ENCODE data around the gene ART5.

The ART5 gene

GRCh38 chr11:3669742-3670183 is 28.0 kb upstream of the ART5 start:
- no peaks in the 10 kb centered on the region for H3K27me3 ChIP-seq (ENCODE audit: control insufficient read depth in 5 of 5, insufficient read depth in 4 of 5, low read length in 5 of 5)
- H3K9me3 ChIP-seq (ENCODE audit: control insufficient read depth in 5 of 5, low read length in 5 of 5), result no peaks in the 10 kb centered on the region
- H3K4me1 ChIP-seq (ENCODE audit: control insufficient read depth in 5 of 5, insufficient read depth in 5 of 5, low read length in 5 of 5), result peaks cover 0 to 5% (median 0%) of the 10 kb centered on the region in 5 donors
- H3K4me3 ChIP-seq (ENCODE audit: low read depth in 1 of 5, low read length in 5 of 5), result no peak overlapping the region
- H3K36me3 ChIP-seq (ENCODE audit: control insufficient read depth in 5 of 5, insufficient read depth in 5 of 5, low read length in 5 of 5), result peaks cover 6 to 92% (median 79%) of the 10 kb centered on the region in 5 donors
- no peak overlapping the region for H3K27ac ChIP-seq (ENCODE audit: low read depth, low read length)
- no peak overlapping the region for H3K9ac ChIP-seq (ENCODE audit: low read length in 5 of 5)

DNA sequence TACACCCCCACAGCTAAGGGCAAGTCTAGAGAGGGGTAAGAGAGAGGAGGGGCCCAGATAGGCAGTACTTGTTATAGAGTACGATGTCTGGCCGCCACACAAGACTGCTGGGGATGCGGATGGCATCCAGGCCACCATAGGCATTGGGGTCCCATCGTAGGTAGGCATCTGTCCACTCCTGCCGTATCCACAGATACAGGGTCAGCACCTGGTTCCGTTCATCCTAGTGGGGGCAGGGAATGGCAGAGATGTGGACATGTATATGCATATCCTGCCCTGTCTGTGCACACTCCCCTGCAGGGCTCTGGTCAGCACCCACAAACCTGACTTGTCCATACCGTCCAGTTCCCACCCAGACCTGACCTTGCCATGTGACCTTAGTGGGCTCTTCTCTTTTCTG is 27.3 kb upstream of the ART5 start:
- Histone ChIP-seq H3K27ac (ENCODE audit: low read depth, low read length) (no peak overlapping the region), H3K9me3 (ENCODE audit: control insufficient read depth in 5 of 5, low read length in 5 of 5) (no peaks in the 10 kb centered on the region), H3K4me3 (ENCODE audit: low read depth in 1 of 5, low read length in 5 of 5) (no peak overlapping the region), H3K36me3 (ENCODE audit: control insufficient read depth in 5 of 5, insufficient read depth in 5 of 5, low read length in 5 of 5) (peaks cover under 1 to 91% (median 72%) of the 10 kb centered on the region in 5 donors), H3K27me3 (ENCODE audit: control insufficient read depth in 5 of 5, insufficient read depth in 4 of 5, low read length in 5 of 5) (no peaks in the 10 kb centered on the region), H3K9ac (ENCODE audit: low read length in 5 of 5) (no peak overlapping the region), H3K4me1 (ENCODE audit: control insufficient read depth in 5 of 5, insufficient read depth in 5 of 5, low read length in 5 of 5) (peaks cover 0 to 5% (median 0%) of the 10 kb centered on the region in 5 donors)

DNA sequence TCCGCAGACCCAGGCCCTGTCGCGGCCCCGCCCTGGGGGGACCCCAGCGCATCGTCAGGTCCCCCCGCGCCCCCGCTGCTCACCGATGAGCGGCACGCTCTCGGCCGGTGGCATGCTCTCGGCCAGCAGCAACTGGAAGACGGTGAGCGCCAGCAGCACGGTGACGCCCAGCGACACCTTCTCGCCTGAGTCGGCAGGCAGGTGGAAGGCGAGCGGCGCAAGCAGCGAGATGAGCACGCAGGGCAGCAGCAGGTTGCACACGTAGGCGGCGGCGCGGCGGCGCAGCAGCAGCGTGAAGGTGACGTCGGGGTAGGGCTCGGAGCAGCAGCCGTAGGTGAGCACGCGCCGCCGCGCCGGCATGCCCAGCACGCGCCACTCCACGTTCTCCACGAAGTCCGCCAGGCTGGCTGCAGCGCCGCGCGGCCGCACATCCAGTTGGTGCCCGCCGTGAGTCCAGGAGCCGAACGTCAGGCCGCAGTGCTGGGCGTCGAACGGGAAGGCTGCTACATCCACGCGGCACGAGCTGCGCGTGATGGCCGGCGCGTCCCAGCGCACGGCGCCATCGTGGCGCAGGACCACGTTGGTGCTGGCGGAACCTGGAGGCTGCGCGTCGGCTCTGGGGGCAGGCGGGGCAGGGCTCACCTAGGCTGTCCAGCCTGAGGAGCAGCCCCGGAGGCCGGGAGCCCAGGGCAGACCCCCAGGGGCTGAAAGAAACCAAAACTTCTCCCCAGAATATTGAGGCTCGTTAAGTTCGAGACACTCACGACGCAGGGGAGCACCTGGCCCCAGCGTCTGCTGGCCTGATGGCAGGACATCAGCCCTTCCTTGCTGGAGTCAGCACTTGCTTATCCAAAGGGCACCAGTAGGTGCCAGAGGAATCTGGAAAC is 25.6 kb upstream of the ART5 start:
- no peaks in the 10 kb centered on the region for H3K27me3 ChIP-seq (ENCODE audit: control insufficient read depth in 5 of 5, insufficient read depth in 4 of 5, low read length in 5 of 5)
- no peak overlapping the region for H3K4me3 ChIP-seq (ENCODE audit: low read depth in 1 of 5, low read length in 5 of 5)
- peaks cover 0 to 75% (median 63%) of the 10 kb centered on the region in 5 donors for H3K36me3 ChIP-seq (ENCODE audit: control insufficient read depth in 5 of 5, insufficient read depth in 5 of 5, low read length in 5 of 5)
- H3K9ac ChIP-seq (ENCODE audit: low read length in 5 of 5), result no peak overlapping the region
- H3K27ac ChIP-seq (ENCODE audit: low read depth, low read length), result no peak overlapping the region
- no peaks in the 10 kb centered on the region for H3K9me3 ChIP-seq (ENCODE audit: control insufficient read depth in 5 of 5, low read length in 5 of 5)
- peaks cover 0 to 5% (median 0%) of the 10 kb centered on the region in 5 donors for H3K4me1 ChIP-seq (ENCODE audit: control insufficient read depth in 5 of 5, insufficient read depth in 5 of 5, low read length in 5 of 5)

DNA sequence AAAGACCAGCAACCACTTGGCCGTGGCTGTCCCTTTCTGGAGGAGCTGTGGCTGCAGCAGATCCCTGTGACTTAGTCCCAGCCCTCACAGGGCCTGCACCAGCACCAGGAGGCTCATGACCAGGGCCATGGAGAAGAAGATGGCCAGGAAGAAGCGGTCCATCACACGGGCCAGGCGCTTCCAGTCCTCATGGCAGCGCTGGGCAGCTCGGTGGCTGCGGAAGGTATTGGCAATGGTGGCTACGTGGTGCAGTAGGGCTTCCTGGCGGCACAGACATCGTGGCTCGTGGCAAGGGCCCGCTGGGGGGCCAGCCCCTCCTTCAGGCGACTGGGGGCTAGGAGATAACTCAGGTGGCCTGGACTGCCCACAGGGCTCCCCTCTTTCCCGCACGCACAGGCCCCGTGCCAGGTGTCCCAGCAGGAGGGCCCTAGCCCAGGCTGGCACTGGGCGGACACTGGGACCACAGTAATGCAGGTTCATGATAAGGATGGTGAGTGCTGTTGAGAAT is 24.3 kb upstream of the ART5 start:
- H3K9me3 ChIP-seq (ENCODE audit: control insufficient read depth in 5 of 5, low read length in 5 of 5), result no peaks in the 10 kb centered on the region
- no peak overlapping the region for H3K9ac ChIP-seq (ENCODE audit: low read length in 5 of 5)
- no peaks in the 10 kb centered on the region for H3K27me3 ChIP-seq (ENCODE audit: control insufficient read depth in 5 of 5, insufficient read depth in 4 of 5, low read length in 5 of 5)
- H3K4me1 ChIP-seq (ENCODE audit: control insufficient read depth in 5 of 5, insufficient read depth in 5 of 5, low read length in 5 of 5), result peaks cover 0 to 5% (median 0%) of the 10 kb centered on the region in 5 donors
- peaks cover 0 to 62% (median 50%) of the 10 kb centered on the region in 5 donors for H3K36me3 ChIP-seq (ENCODE audit: control insufficient read depth in 5 of 5, insufficient read depth in 5 of 5, low read length in 5 of 5)
- no peak overlapping the region for H3K27ac ChIP-seq (ENCODE audit: low read depth, low read length)
- no peak overlapping the region for H3K4me3 ChIP-seq (ENCODE audit: low read depth in 1 of 5, low read length in 5 of 5)

DNA sequence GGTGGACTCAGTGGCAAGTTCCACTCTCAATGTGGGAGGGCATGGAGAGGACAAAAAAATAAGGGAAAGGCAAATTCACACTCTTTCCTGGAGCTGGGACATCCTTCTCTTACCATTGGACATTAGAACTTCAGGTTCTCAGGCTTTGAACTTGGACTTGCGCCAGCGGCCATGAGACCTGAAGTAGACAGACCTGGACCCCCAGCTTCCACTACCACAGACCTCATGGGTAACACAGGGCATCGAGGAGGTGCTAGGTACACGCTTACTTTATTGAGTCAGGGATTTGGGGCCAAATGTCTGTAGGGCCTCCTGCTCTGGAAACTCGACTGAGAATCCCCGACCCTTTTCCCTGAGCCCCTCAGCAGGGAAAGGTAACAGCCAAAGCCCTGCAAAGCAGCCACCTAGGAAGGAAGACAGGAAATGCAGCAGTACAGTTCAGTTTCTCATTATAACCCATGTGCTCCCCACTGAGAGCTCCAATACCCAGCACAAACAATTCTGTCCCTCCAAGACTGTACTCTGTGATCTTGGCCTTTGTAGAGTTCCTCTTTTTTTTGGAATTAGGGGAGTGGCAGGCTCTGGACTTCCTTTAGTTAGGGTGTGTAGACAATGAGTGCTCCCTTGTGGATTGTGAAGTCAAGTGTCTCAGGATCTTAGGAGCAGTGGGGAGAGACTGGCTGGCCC is 23.7 kb upstream of the ART5 start:
- no peaks in the 10 kb centered on the region for H3K27me3 ChIP-seq (ENCODE audit: control insufficient read depth in 5 of 5, insufficient read depth in 4 of 5, low read length in 5 of 5)
- H3K27ac ChIP-seq (ENCODE audit: low read depth, low read length), result no peak overlapping the region
- no peaks in the 10 kb centered on the region for H3K9me3 ChIP-seq (ENCODE audit: control insufficient read depth in 5 of 5, low read length in 5 of 5)
- H3K4me1 ChIP-seq (ENCODE audit: control insufficient read depth in 5 of 5, insufficient read depth in 5 of 5, low read length in 5 of 5), result peaks cover 0 to 5% (median 0%) of the 10 kb centered on the region in 5 donors
- peaks cover 0 to 57% (median 46%) of the 10 kb centered on the region in 5 donors for H3K36me3 ChIP-seq (ENCODE audit: control insufficient read depth in 5 of 5, insufficient read depth in 5 of 5, low read length in 5 of 5)
- no peak overlapping the region for H3K4me3 ChIP-seq (ENCODE audit: low read depth in 1 of 5, low read length in 5 of 5)
- no peak overlapping the region for H3K9ac ChIP-seq (ENCODE audit: low read length in 5 of 5)

- no peaks in the 10 kb centered on the region for H3K9me3 ChIP-seq (ENCODE audit: control insufficient read depth in 5 of 5, low read length in 5 of 5)
- H3K36me3 ChIP-seq (ENCODE audit: control insufficient read depth in 5 of 5, insufficient read depth in 5 of 5, low read length in 5 of 5), result peaks cover 0 to 47% (median 34%) of the 10 kb centered on the region in 5 donors
- H3K4me3 ChIP-seq (ENCODE audit: low read depth in 1 of 5, low read length in 5 of 5), result no peak overlapping the region
- peaks cover 0 to 5% (median 0%) of the 10 kb centered on the region in 5 donors for H3K4me1 ChIP-seq (ENCODE audit: control insufficient read depth in 5 of 5, insufficient read depth in 5 of 5, low read length in 5 of 5)
- H3K27me3 ChIP-seq (ENCODE audit: control insufficient read depth in 5 of 5, insufficient read depth in 4 of 5, low read length in 5 of 5), result no peaks in the 10 kb centered on the region
- H3K27ac ChIP-seq (ENCODE audit: low read depth, low read length), result no peak overlapping the region
- H3K9ac ChIP-seq (ENCODE audit: low read length in 5 of 5), result no peak overlapping the region
These were observed 22.3 kb upstream of the ART5 start for GRCh38 chr11:3664032-3664630.

DNA sequence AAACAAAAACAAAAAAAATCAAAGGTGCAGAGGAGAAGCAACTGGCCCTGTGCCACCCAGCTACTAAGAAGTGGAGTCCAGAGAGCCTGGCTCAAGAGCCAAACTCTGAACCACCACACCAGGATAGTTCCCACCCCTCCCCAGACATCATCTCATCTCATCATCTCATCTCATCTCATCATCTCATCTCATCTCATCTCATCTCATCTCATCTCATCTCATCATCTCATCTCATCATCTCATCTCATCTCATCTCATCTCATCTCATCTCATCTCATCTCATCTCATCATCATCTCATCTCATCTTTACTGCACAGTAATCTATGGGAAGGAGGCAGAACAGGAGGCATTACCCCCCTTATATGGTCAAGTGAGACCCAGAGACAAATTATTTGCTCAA is 21.1 kb upstream of the ART5 start:
- H3K27me3 ChIP-seq (ENCODE audit: control insufficient read depth in 5 of 5, insufficient read depth in 4 of 5, low read length in 5 of 5), result no peaks in the 10 kb centered on the region
- no peak overlapping the region for H3K4me3 ChIP-seq (ENCODE audit: low read depth in 1 of 5, low read length in 5 of 5)
- H3K9me3 ChIP-seq (ENCODE audit: control insufficient read depth in 5 of 5, low read length in 5 of 5), result no peaks in the 10 kb centered on the region
- peaks cover 0 to 37% (median 26%) of the 10 kb centered on the region in 5 donors for H3K36me3 ChIP-seq (ENCODE audit: control insufficient read depth in 5 of 5, insufficient read depth in 5 of 5, low read length in 5 of 5)
- H3K27ac ChIP-seq (ENCODE audit: low read depth, low read length), result no peak overlapping the region
- H3K9ac ChIP-seq (ENCODE audit: low read length in 5 of 5), result no peak overlapping the region
- peaks cover 0 to 5% (median 0%) of the 10 kb centered on the region in 5 donors for H3K4me1 ChIP-seq (ENCODE audit: control insufficient read depth in 5 of 5, insufficient read depth in 5 of 5, low read length in 5 of 5)

GRCh38 chr11:3660960-3661359 is 19.2 kb upstream of the ART5 start:
- H3K36me3 ChIP-seq (ENCODE audit: control insufficient read depth in 5 of 5, insufficient read depth in 5 of 5, low read length in 5 of 5), result peaks cover 0 to 18% (median 10%) of the 10 kb centered on the region in 5 donors
- H3K4me1 ChIP-seq (ENCODE audit: control insufficient read depth in 5 of 5, insufficient read depth in 5 of 5, low read length in 5 of 5), result peaks cover 0 to 5% (median 0%) of the 10 kb centered on the region in 5 donors
- H3K9ac ChIP-seq (ENCODE audit: low read length in 5 of 5), result no peak overlapping the region
- H3K27me3 ChIP-seq (ENCODE audit: control insufficient read depth in 5 of 5, insufficient read depth in 4 of 5, low read length in 5 of 5), result no peaks in the 10 kb centered on the region
- H3K9me3 ChIP-seq (ENCODE audit: control insufficient read depth in 5 of 5, low read length in 5 of 5), result no peaks in the 10 kb centered on the region
- H3K27ac ChIP-seq (ENCODE audit: low read depth, low read length), result no peak overlapping the region
- H3K4me3 ChIP-seq (ENCODE audit: low read depth in 1 of 5, low read length in 5 of 5), result no peak overlapping the region

DNA sequence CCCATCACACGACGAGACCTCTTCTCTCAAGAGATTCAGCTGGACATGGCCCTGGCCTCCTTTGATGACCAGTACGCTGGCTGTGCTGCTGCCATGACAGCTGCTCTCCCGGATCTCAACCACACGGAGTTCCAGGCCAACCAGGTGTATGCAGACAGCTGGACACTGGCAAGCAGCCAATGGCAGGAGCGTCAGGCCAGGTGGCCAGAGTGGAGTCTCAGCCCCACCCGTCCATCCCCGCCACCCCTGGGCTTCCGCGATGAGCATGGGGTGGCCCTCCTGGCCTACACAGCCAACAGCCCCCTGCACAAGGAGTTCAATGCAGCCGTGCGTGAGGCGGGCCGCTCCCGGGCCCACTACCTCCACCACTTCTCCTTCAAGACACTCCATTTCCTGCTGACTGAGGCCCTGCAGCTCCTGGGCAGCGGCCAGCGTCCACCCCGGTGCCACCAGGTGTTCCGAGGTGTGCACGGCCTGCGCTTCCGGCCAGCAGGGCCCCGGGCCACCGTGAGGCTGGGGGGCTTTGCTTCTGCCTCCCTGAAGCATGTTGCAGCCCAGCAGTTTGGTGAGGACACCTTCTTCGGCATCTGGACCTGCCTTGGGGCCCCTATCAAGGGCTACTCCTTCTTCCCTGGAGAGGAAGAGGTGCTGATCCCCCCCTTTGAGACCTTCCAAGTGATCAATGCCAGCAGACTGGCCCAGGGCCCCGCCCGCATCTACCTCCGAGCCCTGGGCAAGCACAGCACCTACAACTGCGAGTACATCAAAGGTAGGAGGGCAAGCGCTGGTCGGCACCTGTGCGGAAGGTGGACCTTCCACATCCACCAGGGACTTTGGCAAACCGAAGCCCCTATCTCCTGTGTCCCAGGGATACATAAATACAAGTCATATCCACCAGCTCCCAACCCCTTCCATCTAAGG is 18.1 kb upstream of the ART5 start:
- Histone ChIP-seq H3K27me3 (ENCODE audit: control insufficient read depth in 5 of 5, insufficient read depth in 4 of 5, low read length in 5 of 5) (peaks cover 0 to 3% (median 0%) of the 10 kb centered on the region in 5 donors), H3K9ac (ENCODE audit: low read length in 5 of 5) (no peak overlapping the region), H3K4me3 (ENCODE audit: low read depth in 1 of 5, low read length in 5 of 5) (no peak overlapping the region), H3K4me1 (ENCODE audit: control insufficient read depth in 5 of 5, insufficient read depth in 5 of 5, low read length in 5 of 5) (no peaks in the 10 kb centered on the region), H3K9me3 (ENCODE audit: control insufficient read depth in 5 of 5, low read length in 5 of 5) (no peaks in the 10 kb centered on the region), H3K36me3 (ENCODE audit: control insufficient read depth in 5 of 5, insufficient read depth in 5 of 5, low read length in 5 of 5) (peaks cover 0 to 7% (median 3%) of the 10 kb centered on the region in 5 donors), H3K27ac (ENCODE audit: low read depth, low read length) (no peak overlapping the region)
